Peyer's patch (tissue), 4 donors: ENCODE results near the gene JDP2.

Experiments
- POLR2A ChIP-seq, 2 donors: fragments of 450-650 bp; IDR thresholded peaks; one replicate each; pipeline ENCODE4 v1.5.1; 2017; ENCODE audit warnings: antibody characterized with exemption in 2 of 2, mild to moderate bottlenecking in 2 of 2, moderate library complexity in 2 of 2
- TF ChIP-seq, protein P1 (sequence below), 6 experiments: fragments of 450-650 bp in 4 of 6; fragments of 200-600 bp in 2 of 6; sonication (generic) in 1 of 6; IDR thresholded peaks; one replicate each; pipeline ENCODE4 v1.5.1; 2017 to 2019; ENCODE audit warnings: antibody characterized with exemption in 6 of 6, mild to moderate bottlenecking in 3 of 6, moderate library complexity in 1 of 6

- TF ChIP-seq, protein P1, sequence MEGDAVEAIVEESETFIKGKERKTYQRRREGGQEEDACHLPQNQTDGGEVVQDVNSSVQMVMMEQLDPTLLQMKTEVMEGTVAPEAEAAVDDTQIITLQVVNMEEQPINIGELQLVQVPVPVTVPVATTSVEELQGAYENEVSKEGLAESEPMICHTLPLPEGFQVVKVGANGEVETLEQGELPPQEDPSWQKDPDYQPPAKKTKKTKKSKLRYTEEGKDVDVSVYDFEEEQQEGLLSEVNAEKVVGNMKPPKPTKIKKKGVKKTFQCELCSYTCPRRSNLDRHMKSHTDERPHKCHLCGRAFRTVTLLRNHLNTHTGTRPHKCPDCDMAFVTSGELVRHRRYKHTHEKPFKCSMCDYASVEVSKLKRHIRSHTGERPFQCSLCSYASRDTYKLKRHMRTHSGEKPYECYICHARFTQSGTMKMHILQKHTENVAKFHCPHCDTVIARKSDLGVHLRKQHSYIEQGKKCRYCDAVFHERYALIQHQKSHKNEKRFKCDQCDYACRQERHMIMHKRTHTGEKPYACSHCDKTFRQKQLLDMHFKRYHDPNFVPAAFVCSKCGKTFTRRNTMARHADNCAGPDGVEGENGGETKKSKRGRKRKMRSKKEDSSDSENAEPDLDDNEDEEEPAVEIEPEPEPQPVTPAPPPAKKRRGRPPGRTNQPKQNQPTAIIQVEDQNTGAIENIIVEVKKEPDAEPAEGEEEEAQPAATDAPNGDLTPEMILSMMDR (IDR thresholded peaks at IDR 0.05), result no peak
- TF ChIP-seq POLR2A (IDR thresholded peaks at IDR 0.05), result no peak
These were observed 32.0 kb upstream of the JDP2 start for GRCh38 chr14:75395862-75396261.
